ENCODE results near the gene PPHLN1.

The PPHLN1 gene

DNA sequence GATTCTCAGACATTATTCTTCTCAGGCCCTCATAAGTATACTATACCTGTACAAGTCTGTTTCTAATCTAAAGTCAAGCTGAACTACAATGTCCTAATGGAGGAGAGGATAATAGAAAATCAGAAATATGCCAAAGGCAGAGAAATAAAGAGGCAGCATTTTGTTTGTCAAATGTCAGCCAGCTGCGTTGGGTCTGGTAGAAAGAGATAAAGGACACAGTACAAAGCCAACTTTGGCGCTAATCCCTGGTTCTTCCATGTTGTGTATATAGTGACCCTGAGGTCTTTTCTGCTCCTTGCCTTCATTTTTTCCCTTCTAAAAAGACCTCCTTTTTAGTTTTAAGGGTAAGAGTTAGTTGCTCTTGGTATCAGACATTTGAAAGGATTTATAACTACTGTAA lies 160.4 kb downstream of the PPHLN1 start:
- DNase-seq = peak; percentile 44

DNA sequence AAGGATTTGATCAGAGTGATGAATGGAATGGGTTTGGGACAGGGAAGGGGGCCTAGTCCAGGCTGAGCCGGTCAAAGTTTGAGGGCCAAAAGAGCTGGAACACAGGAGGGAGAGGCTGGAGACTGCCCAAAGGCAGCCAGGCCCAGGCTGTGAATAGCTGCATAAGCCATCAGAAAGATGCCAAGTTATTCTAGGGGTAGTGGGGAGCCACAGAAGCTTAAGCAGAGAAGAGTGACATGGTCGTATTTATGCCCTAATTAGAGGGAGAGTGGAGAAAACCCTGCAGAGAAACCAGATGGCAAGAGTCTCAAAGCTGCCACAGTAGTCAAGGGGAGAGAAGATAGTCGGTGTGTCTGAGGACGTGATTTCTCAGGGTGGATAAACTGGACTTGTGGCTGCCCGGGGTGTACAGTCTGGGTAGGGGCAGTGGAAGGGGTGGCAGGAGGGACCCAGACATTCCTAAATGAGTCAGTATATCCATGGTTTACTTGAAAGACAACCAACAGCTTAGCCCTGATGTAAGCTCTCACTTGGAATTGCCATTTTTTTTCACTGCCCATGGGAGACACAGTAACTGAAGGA lies 164.4 kb downstream of the PPHLN1 start:
- no peak for DNase-seq
